Endometrial microvascular endothelial cells (primary cell): Measurements from ENCODE around the gene DUSP16. TPM values are rescaled to one million over a fixed set of nuclear protein-coding genes. Genes with fewer than 3 reads are reported as not detected.
"Not testable (repeated sequence)": the region's sequence is repeated elsewhere in the genome, so short reads cannot be mapped to it uniquely, and the experiment has no call there.

Experiments
- in situ Hi-C: cut with HindIII; loops from 2 replicates; pipeline ENCODE4 v1.10.0; 2017; ENCODE audit warnings: low sequenced_read_pairs, low pct_unique_long_range_greater_than_20kb; ENCODE audit errors: inconsistent ontology term
- total RNA-seq: library from RNA; depleted of rRNA; stranded (reverse); fragments of >200 nt; gene quantifications from one replicate; pipeline ENCODE4 v1.2.3, GENCODE V29; 2015; ENCODE audit errors: inconsistent ontology term

Gene DUSP16
- total RNA-seq, 1 donor from 2014 or later, result 11.2 TPM

DNA sequence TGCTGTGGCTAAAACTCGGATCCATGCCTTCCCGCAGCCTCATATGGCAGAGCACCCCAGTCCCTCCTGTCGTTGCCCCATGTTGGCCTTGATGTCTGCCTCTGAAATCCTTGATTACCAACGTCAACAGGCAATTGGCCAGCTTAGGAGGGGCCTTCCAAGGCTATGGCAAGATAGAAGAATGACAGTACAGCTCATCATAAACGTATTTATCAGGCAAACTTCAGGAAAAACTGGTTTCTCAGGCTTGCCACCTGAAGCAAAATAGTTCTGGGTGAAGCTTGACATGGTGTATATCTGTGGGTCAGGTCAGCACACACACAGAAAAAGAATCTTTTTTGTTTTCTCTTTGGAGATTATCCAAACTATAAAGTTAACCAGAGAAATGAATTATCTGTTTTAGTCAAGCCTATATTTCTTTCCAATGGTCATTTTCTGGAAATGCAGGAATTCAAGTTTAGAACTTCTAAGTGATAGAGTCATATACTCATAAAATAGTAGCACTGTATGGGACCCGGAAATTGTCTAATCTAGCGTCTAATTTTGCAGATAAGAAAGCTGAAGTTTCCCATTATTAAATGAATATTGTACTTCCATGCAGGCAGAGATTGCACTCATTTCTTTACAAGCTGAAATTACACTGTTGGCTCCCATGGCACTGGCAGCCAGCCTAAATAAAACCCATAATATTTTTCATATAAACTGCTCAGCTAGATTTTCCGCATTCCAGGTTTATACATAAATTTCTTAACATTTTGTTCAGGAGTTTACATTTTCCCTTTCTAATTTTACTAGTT, 24.4 kb upstream of the DUSP16 start:
- in situ Hi-C loops, result no loop called here

DNA sequence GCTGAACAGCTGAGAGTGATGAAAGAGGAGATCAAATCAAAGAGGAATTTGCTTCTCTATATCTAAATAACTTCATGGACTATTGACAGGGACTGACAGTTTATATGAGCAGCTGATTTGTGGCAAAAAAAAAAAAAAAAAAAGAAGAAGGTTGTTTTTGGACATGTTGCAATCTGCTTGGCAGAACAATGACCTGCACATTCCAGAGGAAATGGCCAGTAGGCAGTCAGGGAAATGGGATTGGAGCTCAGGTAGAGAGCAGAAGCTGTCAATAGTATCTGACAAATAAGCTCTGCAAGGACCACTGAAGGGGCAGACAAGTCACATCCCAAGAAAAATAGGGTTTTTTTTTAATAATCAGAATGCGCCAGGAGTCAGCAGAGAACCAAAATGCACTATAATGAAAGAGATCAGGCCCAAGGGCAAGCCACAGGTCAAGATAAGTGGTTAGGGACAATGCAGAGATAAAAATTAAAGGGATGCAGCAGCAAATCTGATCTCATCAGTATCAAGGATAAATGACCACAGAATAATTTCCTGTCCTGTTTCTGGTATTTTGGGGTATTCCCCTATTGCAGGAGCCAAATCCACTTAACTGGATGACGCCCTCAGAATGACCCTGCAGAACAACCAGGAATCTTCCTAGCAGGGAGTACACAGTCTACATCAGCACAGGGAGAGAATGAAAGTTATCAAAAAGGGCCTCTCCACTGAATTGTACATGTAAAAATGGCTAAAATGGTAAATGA, 22.6 kb upstream of the DUSP16 start:
- in situ Hi-C loops, result no loop called here

DNA sequence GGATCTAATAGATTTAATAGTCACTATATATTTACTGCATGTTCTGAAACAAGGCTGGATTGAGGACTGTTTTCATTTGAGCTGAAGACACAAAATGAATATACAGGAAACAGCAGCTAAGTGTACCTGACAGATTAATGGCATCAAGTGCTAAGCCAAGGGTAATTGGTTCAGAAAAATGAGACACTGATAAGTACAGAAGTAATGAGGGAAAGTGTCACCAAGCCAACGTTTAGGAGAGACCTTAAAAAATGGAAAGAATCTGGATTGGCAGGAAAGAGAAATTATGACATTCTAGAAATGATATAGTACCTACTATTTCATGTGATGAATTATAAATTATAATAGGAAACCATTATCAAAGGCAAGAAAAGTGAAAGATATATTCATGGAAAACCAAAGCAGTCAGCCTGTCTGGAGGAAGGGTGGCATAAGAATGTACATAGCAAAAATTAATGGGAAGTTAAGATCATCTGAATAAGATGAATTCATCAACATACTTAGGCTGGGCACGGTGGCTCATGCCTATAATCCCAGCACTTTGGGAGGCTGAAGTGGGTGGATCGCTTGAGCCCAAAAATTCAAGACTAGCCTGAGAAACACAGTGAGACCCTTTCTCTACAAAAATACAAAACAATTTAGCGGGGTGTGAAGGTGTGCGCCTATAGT, 21.0 kb upstream of the DUSP16 start:
- in situ Hi-C loops, result no loop called here

DNA sequence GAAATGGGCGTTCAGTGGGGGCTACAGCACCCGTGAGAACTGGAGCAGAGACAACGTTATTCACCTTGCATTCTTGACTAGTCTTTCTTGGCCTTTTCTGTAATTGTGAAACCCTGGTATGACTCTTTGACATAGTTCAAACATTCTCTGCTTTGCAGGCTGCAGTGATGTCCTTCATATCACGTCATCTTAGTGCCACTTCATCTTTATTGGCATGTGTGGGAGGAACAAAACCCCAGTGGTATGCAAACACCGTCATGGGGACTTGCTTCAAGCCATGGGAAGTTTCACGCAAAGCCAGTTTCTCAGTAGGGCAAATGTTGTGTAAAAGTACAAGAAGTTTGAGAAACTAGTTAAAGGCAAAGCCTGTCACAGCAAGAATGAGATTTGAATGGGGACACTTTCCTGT, 20.2 kb upstream of the DUSP16 start:
- in situ Hi-C loops, result no loop called here

DNA sequence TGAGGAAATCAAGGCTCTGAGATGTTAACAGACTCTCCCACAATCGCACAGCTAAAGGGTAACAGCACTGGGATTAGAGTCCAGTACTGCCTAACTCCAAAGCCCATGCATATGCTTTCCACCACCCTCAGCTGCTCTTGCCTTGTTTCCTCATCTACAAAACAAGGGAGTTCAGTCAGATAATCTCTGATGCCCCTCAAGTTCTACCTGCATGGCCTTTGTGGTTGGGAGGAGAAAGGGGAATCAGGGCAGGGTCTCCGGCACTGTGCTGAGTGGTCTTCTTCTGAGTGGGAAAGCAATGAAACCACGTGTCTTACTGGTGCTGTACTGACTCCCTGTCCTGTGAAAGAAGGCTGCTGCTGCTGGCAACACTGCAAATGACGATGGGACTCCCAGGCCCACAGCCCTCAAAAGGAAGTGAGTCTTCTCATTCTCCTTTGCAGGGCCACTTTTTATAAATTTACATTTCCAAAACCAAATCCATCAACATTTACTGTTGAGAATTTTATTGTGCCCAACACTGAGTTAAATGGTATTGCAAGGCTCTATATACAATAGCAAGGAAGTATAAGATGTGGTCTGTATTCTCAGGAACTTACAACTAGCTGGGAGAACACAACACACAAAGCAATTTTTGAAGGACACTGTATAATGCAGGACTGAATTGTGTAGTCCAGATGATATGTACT, 19.7 kb upstream of the DUSP16 start:
- in situ Hi-C loops, result no loop called here

DNA sequence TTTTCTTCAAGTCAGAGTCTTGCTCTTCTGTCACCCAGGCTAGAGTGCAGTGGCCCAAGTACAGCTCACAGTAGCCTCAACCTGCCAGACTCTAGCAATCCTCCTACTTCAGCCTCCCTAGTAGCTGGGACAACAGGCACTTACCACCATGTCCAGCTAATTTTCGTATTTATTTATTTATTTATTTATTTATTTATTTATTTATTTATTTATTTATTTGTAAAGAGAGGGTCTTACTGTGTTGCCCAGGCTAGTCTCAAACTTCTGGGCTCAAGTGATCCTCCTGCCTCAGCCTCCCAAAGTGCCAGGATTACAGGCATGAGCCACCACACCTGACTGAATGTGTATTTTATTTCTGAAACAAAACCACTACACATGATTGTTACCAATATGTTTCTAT, 18.1 kb upstream of the DUSP16 start:
- in situ Hi-C loops, result not testable (repeated sequence)

DNA sequence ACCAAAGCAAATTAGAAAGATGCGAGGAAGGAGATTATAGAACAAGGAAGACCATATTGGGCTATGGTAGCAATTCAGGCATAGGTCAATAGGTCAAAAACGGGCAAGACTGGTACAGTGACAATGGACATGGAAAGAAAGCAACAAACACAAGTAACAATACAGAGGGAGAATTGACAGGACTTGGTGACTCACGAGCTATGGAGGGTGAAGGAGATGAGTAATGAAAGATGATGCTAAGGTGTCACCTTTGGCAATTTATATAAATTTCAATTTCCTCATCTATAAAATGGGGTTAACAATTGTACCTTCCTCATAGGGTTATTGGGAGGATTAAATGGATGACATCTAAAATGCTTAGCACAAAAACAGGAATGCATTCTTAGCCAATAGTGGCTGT, 15.1 kb upstream of the DUSP16 start:
- in situ Hi-C loops, result no loop called here

DNA sequence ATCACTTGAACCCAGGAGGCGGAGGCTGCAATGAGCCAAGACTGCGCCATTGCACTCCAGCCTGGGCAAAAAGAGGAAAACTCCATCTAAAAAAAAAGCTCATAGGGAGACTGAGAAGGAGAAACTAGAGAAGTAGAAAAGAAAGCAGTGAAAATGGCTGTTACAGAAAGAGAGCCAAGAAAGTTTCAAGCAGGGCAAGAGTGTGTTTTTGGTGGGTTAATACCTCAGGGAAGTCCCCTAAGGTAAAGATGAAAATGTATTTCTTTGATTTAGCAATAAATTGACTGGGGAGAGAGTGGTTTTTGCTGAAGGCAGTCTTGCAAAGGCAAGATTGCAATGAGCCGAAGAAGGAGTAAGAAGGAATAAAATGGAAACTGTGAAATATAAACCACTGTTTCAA, 10.0 kb upstream of the DUSP16 start:
- in situ Hi-C loops, result no loop called here

DNA sequence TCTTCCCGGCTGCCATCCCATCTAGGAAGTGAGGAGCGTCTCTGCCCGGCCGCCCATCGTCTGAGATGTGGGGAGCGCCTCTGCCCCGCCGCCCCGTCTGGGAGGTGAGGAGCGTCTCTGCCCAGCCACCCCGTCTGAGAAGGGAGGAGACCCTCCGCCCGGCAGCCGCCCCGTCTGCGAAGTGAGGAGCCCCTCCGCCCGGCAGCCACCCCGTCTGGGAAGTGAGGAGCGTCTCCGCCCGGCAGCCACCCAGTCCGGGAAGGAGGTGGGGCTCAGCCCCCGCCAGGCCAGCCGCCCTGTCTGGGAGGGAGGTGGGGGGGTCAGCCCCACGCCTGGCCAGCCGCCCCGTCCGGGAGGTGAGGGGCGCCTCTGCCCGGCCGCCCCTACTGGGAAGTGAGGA, 3.3 kb upstream of the DUSP16 start:
- in situ Hi-C loops, result not testable (repeated sequence)

DNA sequence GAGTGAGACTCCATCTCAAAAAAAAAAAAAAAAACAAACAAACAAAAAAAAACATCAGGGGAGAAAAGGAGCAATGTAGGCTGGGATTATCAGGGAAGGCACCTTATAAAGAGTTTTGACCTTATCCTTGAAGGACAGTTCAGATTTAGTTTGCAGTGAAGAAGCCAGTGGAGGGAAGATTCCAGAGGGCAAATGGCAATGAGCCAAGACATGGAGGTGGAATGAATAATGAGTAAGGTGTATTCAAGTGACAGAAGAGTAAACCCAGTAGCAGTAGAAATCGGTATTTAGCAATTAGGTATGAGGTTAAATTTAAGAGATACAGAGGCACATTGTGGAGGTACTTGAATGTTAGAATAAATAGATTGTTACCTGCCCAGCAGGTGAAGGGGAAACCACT, 2.2 kb upstream of the DUSP16 start:
- in situ Hi-C loops, result no loop called here

DNA sequence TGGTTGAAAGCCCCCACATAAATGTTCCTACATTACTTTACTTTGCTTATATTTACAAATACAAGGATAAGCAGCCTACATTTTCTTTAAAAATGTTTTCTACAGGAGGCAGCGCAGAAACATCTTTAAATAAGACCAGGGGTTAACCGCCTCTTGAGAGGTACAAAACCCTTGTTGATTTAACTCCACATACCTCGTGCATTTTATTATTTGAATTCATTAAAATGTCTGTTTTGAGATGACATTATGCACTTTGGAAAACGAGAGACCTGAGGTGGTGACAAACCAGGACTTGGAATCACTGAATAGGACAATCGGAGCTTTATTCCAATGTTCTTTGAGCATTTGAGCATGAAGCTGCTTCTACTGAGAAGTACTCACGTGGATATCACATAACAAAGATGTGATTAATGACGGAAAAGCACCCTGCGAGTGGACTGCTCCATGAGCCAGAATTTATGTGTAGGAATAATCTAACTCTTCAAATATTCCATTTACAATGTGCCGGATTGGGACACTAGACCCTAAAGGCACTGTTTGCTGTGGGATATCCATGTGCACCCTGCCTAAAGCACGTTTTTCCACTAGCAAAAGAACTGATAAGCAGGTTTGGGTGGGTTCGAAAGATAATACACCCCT, 746 bp upstream of the DUSP16 start:
- in situ Hi-C loops, result no loop called here

DNA sequence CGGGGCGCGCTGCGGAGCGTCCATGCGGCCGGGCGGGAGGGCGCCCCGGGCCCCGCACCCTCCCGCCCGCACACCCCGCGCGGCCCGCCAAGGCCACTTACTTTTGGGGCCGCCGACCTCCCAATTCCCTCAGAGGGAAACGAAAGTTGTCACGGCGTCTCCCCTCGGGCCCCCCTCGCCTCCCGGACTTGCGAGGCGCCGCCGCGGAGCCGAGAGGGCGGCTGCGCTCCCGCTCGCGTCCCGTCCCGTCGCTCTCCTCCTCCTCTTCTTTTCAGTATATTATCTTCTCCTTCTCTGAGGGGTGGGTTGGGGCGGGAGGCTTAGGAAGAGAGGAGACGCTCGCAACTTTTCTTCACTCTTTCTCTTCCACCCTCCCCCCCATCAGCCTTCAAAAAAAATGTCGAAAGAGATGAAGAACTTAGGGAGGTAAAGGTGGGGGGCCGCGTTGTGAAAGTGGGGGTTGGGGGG, 613 bp downstream of the DUSP16 start:
- in situ Hi-C loops, result no loop called here

DNA sequence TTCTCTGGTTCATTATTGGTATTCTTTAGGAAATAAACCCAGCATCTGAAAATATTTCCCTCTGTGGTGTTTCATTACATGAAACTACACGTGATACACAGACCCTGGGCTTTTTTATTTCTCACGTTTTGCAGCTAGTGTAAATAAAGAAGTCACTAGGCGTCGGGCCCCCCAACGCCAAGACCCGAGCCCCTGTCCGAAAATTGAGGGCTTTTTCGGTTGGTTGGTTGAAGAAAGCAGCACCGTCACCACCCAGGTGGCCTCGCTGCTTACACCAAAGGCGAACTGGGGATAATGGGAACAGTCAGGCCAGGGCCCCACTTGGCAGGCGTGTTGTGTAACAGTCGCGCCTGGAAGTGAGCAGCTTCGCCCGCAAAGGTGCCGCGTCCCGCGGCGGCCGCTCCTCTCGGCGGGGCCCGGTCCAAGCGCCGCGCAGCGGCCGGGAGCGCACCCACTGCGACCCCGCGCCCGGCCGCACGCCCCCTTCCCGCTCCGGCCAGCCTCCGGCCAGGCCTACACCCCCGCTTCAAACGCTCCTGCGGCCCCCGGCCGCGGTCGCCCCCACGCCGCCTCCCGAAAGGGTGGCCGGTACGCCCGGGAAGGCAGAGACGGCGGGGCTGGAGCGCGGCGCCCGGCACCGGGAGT, 1.2 kb downstream of the DUSP16 start:
- in situ Hi-C loops, result no loop called here

DNA sequence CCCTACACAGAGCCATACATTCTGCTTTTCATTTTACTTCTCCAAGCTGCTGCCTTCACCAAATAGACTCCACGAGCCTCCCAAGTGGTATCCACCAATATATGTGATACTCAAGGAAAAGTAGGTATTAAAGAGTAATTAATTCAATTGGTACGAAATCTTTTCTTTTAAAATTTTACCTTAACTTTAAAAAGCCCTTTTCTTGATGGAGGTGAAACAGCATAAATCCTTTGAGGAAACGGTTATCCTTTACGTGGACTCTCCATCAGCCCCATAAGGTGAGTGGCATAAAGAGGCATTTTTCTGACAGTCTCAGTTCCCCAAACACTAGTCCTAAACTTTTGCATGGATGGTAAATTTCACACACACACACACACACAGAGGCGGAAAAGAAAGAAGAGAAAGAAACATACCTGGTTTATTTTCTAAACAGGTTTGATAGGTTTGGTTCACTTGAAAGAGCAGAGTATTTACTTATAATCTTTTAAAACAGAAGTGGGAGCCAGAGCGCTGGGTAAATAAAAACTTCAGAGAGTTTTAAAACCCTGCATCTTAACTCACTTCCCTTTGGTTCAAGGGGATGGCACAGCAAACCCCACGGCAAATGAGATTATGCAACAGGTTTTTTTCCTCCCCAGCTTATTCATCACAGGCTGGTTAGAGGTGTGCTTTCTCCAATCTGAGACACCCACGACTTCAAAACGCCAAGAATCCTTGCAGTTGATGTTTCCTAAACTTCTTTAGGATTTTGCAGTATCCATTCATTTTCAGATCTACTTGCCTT, 1.9 kb downstream of the DUSP16 start:
- in situ Hi-C loops, result no loop called here

DNA sequence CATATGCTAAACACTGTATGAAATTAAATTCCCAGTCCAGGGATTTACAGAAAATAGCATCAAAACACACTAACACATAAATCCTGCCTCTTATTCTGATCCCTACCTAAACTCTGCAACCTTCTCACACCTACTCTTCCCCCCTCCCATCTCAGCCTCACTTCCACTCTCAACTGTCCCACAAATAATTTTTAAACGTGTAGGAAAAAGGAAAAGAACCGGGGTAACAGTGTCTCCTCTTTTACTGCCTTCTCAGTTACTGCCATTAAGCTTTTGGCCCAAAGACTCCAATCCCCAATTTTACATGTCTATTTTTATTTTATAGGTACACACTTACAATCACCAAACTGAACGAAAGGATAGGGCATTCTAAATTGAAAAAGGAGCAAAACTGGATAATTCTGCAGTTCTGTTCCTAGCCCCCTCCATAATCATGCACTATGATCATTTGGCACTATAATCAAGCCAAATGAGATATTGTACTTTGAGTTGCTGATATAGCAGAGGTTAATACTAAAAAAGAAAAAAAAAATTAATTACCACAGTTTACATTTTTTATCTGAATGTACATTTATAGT, 2.9 kb downstream of the DUSP16 start:
- in situ Hi-C loops, result no loop called here

DNA sequence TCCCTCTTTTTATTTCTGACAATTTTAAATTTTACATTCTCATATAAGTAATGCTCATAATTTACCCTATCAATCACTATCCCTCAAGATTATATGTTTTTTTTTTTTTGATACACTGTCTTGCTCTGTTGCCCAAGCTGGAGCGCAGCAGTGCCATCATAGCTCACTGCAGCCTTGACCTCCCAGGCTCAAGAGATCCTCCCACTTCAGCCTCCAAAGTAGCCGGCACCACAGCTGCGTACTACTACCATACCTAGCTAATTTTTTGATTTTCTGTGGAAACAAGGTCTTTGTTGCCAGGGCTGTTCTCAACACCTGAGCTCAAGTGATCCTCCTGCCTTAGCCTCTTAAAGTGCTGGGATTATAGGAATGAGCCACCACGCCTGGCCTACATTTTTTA, 4.4 kb downstream of the DUSP16 start:
- in situ Hi-C loops, result no loop called here

DNA sequence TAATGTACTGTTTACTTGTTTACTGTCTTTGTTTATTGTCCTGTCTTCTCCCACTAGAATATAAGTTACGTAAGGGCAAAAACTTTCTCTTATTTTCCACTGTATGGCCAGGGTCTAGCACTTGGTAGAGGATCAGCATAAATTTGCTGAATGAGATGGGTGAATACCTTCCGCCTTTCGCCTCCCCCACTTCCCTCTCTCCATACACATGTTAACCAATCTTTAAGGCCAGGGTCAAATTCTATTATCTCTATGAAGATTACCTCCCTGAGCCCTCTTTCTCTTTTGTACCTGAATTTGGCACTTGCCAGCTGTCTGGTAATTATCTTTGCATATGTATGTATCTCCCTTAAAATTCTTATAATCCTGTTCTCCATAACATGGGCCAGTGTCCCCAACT, 4.9 kb downstream of the DUSP16 start:
- in situ Hi-C loops, result no loop called here
